NCI-H187 (cell line): ENCODE measurements around the gene PIK3CB.
"Not testable (repeated sequence)": the region's sequence is repeated elsewhere in the genome, so short reads cannot be mapped to it uniquely, and the experiment has no call there.

Source experiments
- DNase-seq, 2 experiments: peaks; one replicate each; lab custom pipeline; 2025; lab: John Stamatoyannopoulos, UW

PIK3CB gene

DNA sequence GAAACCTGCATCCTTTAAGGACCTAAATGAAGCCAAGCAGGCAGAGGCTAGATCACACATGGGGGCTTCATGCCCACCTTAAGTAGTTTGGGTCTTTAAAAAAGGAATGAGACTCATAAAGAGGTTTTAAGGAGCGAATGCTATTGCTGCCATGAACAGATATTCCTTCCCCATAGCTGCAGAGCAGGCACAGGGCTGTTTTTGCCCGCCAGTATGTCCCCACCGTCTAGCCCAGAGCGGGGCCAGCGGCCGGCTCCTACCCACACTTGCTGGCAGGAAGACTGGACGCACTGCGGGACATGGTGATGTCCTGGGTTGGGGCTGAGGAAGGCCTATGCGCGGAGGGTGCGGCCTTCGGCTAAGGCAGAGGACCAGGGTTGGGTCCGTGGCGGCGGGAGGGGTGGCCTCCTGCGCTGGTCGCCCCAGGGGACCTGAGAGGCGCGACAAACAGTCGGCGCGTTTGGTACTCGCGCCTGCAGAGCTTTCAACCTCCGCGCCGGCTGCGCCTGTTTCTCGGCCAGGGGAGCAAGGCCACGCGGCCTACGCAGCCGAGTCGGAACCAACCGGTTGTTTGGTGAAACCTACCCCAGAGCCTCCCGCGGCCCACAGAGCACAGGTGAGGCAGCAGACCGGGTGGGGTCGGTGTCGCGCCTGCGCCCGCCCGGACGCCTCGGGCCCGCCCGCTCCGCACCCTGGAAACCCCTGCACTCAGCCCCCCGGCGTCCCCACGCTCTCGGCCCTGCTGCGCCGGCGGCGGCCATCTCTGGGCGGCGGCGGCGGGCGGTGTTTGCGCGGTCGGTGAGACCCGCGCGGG lies 226.2 kb downstream of the PIK3CB start, which contains the start of gene FAIM:
TSS of gene FAIM (plus strand) at position 450 of the 814 bp plus-strand sequence. CDS start 10,956 bp downstream, outside the sequence.
- peak; percentile 21 for DNase-seq

DNA sequence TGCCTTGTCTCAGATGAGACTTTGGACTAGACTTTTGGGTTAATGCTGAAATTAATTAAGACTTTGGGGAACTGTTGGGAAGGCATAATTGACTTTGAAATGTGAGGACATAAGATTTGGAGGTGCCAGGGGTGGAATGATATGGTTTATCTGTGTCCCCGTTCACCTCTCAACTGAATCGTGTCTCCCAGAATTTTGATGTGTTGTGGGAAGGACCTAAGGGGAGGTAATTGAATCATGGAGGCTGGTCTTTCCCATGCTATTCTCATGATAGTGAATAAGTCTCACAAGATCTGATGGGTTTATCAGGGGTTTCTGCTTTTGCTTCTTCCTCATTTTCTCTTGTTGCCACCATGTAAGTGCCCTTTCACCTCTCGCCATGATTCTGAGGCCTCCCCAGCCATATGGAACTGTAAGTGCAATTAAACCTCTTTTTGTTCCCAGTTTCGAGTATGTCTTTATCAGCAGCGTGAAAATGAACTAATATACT lies 230.6 kb downstream of the PIK3CB start:
- DNase-seq = not testable (repeated sequence)
